Measurements from ENCODE around the gene DGKQ. TPM values are rescaled to one million over a fixed set of nuclear protein-coding genes. Genes with fewer than 3 reads are reported as not detected.

Gene DGKQ
- total and polyA plus RNA-seq, 2 of the 8 experiments (the other 6 are each of a cell fraction or from before 2014, with no cell fraction given): 7.3 to 9.7 TPM

DNA sequence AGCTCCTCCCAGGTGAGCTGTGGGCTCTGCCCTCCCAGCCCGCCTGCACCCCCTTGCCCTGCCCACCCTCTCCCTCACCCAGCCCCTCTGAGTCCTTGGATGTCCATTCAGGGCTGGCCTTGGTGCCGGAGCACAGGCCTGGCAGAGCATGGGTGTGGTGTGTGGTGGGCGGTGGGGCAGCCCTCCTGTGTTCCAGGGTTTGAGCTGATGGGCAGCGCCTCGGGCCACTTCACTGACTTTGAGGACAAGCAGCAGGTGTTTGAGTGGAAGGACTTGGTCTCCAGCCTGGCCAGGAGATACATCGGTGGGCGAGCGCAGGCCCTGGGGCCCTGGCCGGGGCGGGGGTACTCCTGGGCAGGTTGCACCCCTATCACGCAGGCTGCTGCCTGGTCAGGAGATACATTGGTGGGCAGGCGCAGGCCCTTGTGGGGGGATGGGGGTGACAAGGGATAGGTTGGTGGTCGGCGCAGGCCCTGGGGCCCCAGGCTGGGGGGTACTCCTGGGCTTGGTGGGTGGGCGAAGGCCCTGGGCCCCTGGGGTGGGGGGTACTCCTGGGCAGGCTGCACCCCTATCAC, 27.4 kb upstream of the DGKQ start:
- POLR2A ChIA-PET (ENCODE audit: partially characterized antibody): no interaction called here
- no peaks in the 10 kb centered on the region for H3K9me3 ChIP-seq (ENCODE audit: insufficient read depth in 2 of 2, low read depth in 1 of 2, low read length in 1 of 2)
- H2BK120ac ChIP-seq (replicated peaks; ENCODE audit: low read depth, low read length): no peak overlapping the region
- no peak overlapping the region for H3K4ac ChIP-seq (replicated peaks; ENCODE audit: insufficient read length, low read depth, low read length)
- no peak overlapping the region for H2AFZ ChIP-seq (ENCODE audit: low read length)
- no peak overlapping the region for H3K27ac ChIP-seq (ENCODE audit: low read depth, low read length)
- no peak overlapping the region for H2BK12ac ChIP-seq (ENCODE audit: low read depth, low read length)
- H4K91ac ChIP-seq (replicated peaks; ENCODE audit: insufficient read length, low read length): no peak overlapping the region
- H3K4me3 ChIP-seq (ENCODE audit: extremely low read depth in 1 of 4, insufficient read depth in 2 of 4, low read depth in 3 of 4, low read length in 4 of 4): no peak overlapping the region
- no peak overlapping the region for H3K9ac ChIP-seq (replicated peaks in 1 of 4; ENCODE audit: extremely low read depth in 1 of 4, low read depth in 3 of 4, low read length in 3 of 4)
- no peak overlapping the region for H3K4me2 ChIP-seq (ENCODE audit: insufficient read depth in 1 of 2, low read depth in 2 of 2, low read length in 2 of 2)
- no peak overlapping the region for H3K14ac ChIP-seq (ENCODE audit: insufficient read length)
- H3K79me2 ChIP-seq (ENCODE audit: control insufficient read depth in 1 of 2, insufficient read depth in 2 of 2, low read length in 2 of 2): no peaks in the 10 kb centered on the region
- no peak overlapping the region for H2AK5ac ChIP-seq (ENCODE audit: low read depth, low read length)
- H4K5ac ChIP-seq (ENCODE audit: insufficient read length, low read depth, low read length): no peak overlapping the region
- no peak overlapping the region for H2BK5ac ChIP-seq (ENCODE audit: low read depth, low read length)
- H3K18ac ChIP-seq (ENCODE audit: extremely low read depth, low read length): no peak overlapping the region
- no peak overlapping the region for H2BK20ac ChIP-seq (ENCODE audit: low read length)
- CTCF ChIA-PET (ENCODE audit: partially characterized antibody): interaction anchor here (0.6 kb wide), 1 partner anchor 37 kb away, joined by 4 read pairs; no protein-coding TSS in a partner anchor
- FAIRE-seq (no peak), DNase-seq (ENCODE audit: low read depth in 1 of 2, low spot score in 2 of 2) (no peak)
- H3K4me1 ChIP-seq (replicated peaks in 1 of 4; ENCODE audit: control insufficient read depth in 3 of 4, insufficient read depth in 4 of 4, low read length in 3 of 4): peaks cover 0 to 6% (median 4%) of the 10 kb centered on the region in 4 experiments; a peak in 5 of 7 replicates
- no peak overlapping the region for H3K56ac ChIP-seq (replicated peaks; ENCODE audit: insufficient read length, low read depth, low read length)
- 89% methylated on average over 15 of the region's 15 CpGs; no CpG with 5 or more reads in 1 of the 2 experiments for WGBS, 2 experiments (ENCODE audit: extremely low coverage in 1 of 2, insufficient coverage in 1 of 2, insufficient read length in 1 of 2, insufficient replicate concordance in 2 of 2, low coverage in 1 of 2, low lambda C conversion rate in 2 of 2, missing lambda C conversion rate in 1 of 2)
- no peaks in the 10 kb centered on the region for H3K36me3 ChIP-seq (ENCODE audit: control insufficient read depth in 2 of 4, insufficient read depth in 4 of 4, low read length in 3 of 4)
- H3K79me1 ChIP-seq (ENCODE audit: low read depth, low read length): no peaks in the 10 kb centered on the region
- no peak overlapping the region for H4K8ac ChIP-seq (ENCODE audit: extremely low read depth, insufficient read depth, low read length)
- H3K23ac ChIP-seq (ENCODE audit: insufficient read length): no peak overlapping the region
- H4K20me1 ChIP-seq (replicated peaks in 1 of 2; ENCODE audit: control insufficient read depth in 1 of 2, insufficient read depth in 2 of 2, low read length in 2 of 2): peaks cover 2 to 21% of the 10 kb centered on the region in 2 experiments
- H3K27me3 ChIP-seq (replicated peaks in 1 of 4; ENCODE audit: control insufficient read depth in 3 of 4, extremely low read depth in 1 of 4, insufficient read depth in 3 of 4, low read length in 3 of 4): peaks cover 58 to 92% (median 90%) of the 10 kb centered on the region in 4 experiments
- H2BK15ac ChIP-seq (ENCODE audit: low read length): no peak overlapping the region
- H3K23me2 ChIP-seq (ENCODE audit: low read depth, low read length): peaks cover 12% of the 10 kb centered on the region; the same call in 1 of the 2 replicates
- no peak for TF ChIP-seq NRF1 (IDR thresholded peaks at IDR 0.05; ENCODE audit: low read depth, low read length)

Measured in H1 (cell line).